Activated CD4-positive, alpha-beta T cell treated with anti-CD3 and anti-CD28 coated beads for 4 hours (primary cell): ENCODE results near the gene KRT14.
"Not testable (repeated sequence)": the region's sequence is repeated elsewhere in the genome, so short reads cannot be mapped to it uniquely, and the experiment has no call there.

Experiments
- DNase-seq, 2 donors: peaks; one replicate each; pipeline ENCODE4 v3.0.0-alpha.2; 2020

Gene KRT14

GRCh38 chr17:41586863-41587495 lies at the start of gene KRT14:
KRT14 (minus strand) TSS chr17:41586895; CDS start chr17:41586834, 61 bp downstream.
- DNase-seq: no peak

- DNase-seq: no peak
Observed at GRCh38 chr17:41635121-41636097, 48.7 kb upstream of the KRT14 start.

GRCh38 chr17:41634639-41635038 lies 47.9 kb upstream of the KRT14 start:
- DNase-seq: no peak

GRCh38 chr17:41633556-41634199 lies 47.0 kb upstream of the KRT14 start:
- DNase-seq: no peak

- DNase-seq: no peak
Observed at GRCh38 chr17:41632482-41633105, 45.9 kb upstream of the KRT14 start.

- DNase-seq: no peak
Observed at GRCh38 chr17:41631898-41632285, 45.2 kb upstream of the KRT14 start.

- DNase-seq: no peak
Observed at GRCh38 chr17:41631025-41631897, 44.6 kb upstream of the KRT14 start.

- no peak for DNase-seq
Observed at GRCh38 chr17:41629826-41630670, 43.4 kb upstream of the KRT14 start.

- DNase-seq: no peak
Observed at GRCh38 chr17:41629316-41629715, 42.6 kb upstream of the KRT14 start.

- not testable (repeated sequence) for DNase-seq
Observed at GRCh38 chr17:41628621-41629255, 42.0 kb upstream of the KRT14 start.

- not testable (repeated sequence) for DNase-seq
Observed at GRCh38 chr17:41628073-41628370, 41.3 kb upstream of the KRT14 start.

GRCh38 chr17:41627316-41628072 lies 40.8 kb upstream of the KRT14 start:
- no peak for DNase-seq

GRCh38 chr17:41626914-41627295 lies 40.2 kb upstream of the KRT14 start:
- not testable (repeated sequence) for DNase-seq

- DNase-seq: not testable (repeated sequence)
Observed at GRCh38 chr17:41626028-41626913, 39.6 kb upstream of the KRT14 start.

- DNase-seq: no peak
Observed at GRCh38 chr17:41625602-41626001, 38.9 kb upstream of the KRT14 start.

- DNase-seq: no peak
Observed at GRCh38 chr17:41624208-41625101, 37.8 kb upstream of the KRT14 start, which contains the start of gene KRT17. KRT17 (minus strand) TSS chr17:41624575; CDS start chr17:41624509, 66 bp downstream.

- not testable (repeated sequence) for DNase-seq
Observed at GRCh38 chr17:41623184-41623861, 36.6 kb upstream of the KRT14 start.
